Liver (tissue), 3 donors: ENCODE data around the gene DAPK1.

Experiments
- FOXA1 ChIP-seq: IDR thresholded peaks from 2 replicates; pipeline ENCODE4 v1.6.1; 2016; ENCODE audit warnings: antibody characterized with exemption
- GABPA ChIP-seq, 2 donors: IDR thresholded peaks in 1 of 2; conservative IDR thresholded peaks in 1 of 2; 2 replicates each; pipeline ENCODE4 v1.6.1; 2016; ENCODE audit warnings: antibody characterized with exemption in 2 of 2, mild to moderate bottlenecking in 1 of 2, moderate library complexity in 1 of 2
- RAD21 ChIP-seq, 2 donors: IDR thresholded peaks; 2 replicates each; pipeline ENCODE4 v1.6.1; 2016; ENCODE audit warnings: antibody characterized with exemption in 2 of 2, mild to moderate bottlenecking in 2 of 2
- RXRA ChIP-seq, 2 donors: IDR thresholded peaks; 2 replicates each; pipeline ENCODE4 v1.6.1; 2017 to 2018; ENCODE audit warnings: antibody characterized with exemption in 2 of 2, mild to moderate bottlenecking in 1 of 2
- SP1 ChIP-seq: IDR thresholded peaks from 2 replicates; pipeline ENCODE4 v1.6.1; 2018; ENCODE audit warnings: antibody characterized with exemption, mild to moderate bottlenecking
- YY1 ChIP-seq: IDR thresholded peaks from 2 replicates; pipeline ENCODE4 v1.6.1; 2016; ENCODE audit warnings: antibody characterized with exemption, mild to moderate bottlenecking
- TF ChIP-seq, protein P1 (sequence below): fragments of 150-350 bp; IDR thresholded peaks from 2 replicates; pipeline ENCODE4 v1.5.1; 2017; ENCODE audit warnings: improper control_type of control experiment, low read depth, low read length; ENCODE audit not compliant: missing input control
- TF ChIP-seq, protein P2 (sequence below): IDR thresholded peaks from 2 replicates; pipeline ENCODE4 v1.6.1; 2016; ENCODE audit warnings: antibody characterized with exemption, mild to moderate bottlenecking
- TF ChIP-seq, protein P3 (sequence below): IDR thresholded peaks from 2 replicates; pipeline ENCODE4 v1.6.1; 2016; ENCODE audit warnings: antibody characterized with exemption
- TF ChIP-seq, protein P4 (sequence below): IDR thresholded peaks from 2 replicates; pipeline ENCODE4 v1.6.1; 2016; ENCODE audit warnings: antibody characterized with exemption
- donor health status: healthy.
- donor health status: healthy.

DNA sequence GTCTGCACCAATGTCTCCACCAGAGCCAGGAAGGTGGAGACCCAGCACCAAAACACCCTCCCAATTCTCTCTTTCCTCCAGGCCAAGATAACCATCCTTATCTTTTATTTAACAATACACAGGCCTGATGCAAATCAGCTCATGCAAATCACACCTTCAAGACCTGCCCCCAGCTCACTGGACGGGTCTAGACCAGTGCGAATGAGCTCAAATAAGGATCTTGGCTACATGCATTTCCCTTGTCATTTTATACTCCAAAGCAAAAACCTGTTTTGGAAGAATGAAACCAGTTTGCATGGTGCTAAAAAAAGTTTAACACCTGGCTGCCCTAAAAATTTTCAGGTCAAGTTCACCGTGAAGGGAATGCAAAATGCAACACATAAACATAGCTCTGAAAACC lies 31.9 kb upstream of the DAPK1 start:
- TF ChIP-seq YY1 = no peak
- TF ChIP-seq, protein P1, sequence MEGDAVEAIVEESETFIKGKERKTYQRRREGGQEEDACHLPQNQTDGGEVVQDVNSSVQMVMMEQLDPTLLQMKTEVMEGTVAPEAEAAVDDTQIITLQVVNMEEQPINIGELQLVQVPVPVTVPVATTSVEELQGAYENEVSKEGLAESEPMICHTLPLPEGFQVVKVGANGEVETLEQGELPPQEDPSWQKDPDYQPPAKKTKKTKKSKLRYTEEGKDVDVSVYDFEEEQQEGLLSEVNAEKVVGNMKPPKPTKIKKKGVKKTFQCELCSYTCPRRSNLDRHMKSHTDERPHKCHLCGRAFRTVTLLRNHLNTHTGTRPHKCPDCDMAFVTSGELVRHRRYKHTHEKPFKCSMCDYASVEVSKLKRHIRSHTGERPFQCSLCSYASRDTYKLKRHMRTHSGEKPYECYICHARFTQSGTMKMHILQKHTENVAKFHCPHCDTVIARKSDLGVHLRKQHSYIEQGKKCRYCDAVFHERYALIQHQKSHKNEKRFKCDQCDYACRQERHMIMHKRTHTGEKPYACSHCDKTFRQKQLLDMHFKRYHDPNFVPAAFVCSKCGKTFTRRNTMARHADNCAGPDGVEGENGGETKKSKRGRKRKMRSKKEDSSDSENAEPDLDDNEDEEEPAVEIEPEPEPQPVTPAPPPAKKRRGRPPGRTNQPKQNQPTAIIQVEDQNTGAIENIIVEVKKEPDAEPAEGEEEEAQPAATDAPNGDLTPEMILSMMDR = no peak
- TF ChIP-seq, protein P2, sequence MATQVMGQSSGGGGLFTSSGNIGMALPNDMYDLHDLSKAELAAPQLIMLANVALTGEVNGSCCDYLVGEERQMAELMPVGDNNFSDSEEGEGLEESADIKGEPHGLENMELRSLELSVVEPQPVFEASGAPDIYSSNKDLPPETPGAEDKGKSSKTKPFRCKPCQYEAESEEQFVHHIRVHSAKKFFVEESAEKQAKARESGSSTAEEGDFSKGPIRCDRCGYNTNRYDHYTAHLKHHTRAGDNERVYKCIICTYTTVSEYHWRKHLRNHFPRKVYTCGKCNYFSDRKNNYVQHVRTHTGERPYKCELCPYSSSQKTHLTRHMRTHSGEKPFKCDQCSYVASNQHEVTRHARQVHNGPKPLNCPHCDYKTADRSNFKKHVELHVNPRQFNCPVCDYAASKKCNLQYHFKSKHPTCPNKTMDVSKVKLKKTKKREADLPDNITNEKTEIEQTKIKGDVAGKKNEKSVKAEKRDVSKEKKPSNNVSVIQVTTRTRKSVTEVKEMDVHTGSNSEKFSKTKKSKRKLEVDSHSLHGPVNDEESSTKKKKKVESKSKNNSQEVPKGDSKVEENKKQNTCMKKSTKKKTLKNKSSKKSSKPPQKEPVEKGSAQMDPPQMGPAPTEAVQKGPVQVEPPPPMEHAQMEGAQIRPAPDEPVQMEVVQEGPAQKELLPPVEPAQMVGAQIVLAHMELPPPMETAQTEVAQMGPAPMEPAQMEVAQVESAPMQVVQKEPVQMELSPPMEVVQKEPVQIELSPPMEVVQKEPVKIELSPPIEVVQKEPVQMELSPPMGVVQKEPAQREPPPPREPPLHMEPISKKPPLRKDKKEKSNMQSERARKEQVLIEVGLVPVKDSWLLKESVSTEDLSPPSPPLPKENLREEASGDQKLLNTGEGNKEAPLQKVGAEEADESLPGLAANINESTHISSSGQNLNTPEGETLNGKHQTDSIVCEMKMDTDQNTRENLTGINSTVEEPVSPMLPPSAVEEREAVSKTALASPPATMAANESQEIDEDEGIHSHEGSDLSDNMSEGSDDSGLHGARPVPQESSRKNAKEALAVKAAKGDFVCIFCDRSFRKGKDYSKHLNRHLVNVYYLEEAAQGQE = no peak
- TF ChIP-seq RAD21 (IDR thresholded peaks at IDR 0.05) = no peak
- no peak for TF ChIP-seq GABPA (IDR thresholded peaks at IDR 0.05 in 1 of 2, conservative IDR thresholded peaks at IDR 0.05 in 1 of 2)
- TF ChIP-seq, protein P3, sequence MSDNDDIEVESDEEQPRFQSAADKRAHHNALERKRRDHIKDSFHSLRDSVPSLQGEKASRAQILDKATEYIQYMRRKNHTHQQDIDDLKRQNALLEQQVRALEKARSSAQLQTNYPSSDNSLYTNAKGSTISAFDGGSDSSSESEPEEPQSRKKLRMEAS = no peak
- TF ChIP-seq, protein P4, sequence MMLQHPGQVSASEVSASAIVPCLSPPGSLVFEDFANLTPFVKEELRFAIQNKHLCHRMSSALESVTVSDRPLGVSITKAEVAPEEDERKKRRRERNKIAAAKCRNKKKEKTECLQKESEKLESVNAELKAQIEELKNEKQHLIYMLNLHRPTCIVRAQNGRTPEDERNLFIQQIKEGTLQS = no peak
- no peak for TF ChIP-seq RXRA (IDR thresholded peaks at IDR 0.05)
- TF ChIP-seq FOXA1 = no peak
- TF ChIP-seq SP1 = no peak
